ENCODE data around the gene GNG4.

GNG4 gene

GRCh38 chr1:235679005-235679404, 29.4 kb upstream of the GNG4 start:
- POLR2A ChIA-PET: no interaction called here
- TF ChIP-seq BHLHE40 (IDR thresholded peaks at IDR 0.05; ENCODE audit: borderline replicate concordance): no peak
- no peak for TF ChIP-seq HDGF (IDR thresholded peaks at IDR 0.05; ENCODE audit: borderline replicate concordance)
- no peak for TF ChIP-seq FOXA1 (IDR thresholded peaks at IDR 0.05)
- TF ChIP-seq FOXK2 (IDR thresholded peaks at IDR 0.05): no peak
- no peak for TF ChIP-seq LEF1 (IDR thresholded peaks at IDR 0.05; ENCODE audit: borderline replicate concordance)
- DNase-seq (ENCODE audit: extremely low spot score): no peak
- CTCF ChIA-PET: interaction anchor here (1.0 kb wide), 1 partner anchor 165 kb away, joined by 3 read pairs; no protein-coding TSS in a partner anchor

- TF ChIP-seq, protein P1, sequence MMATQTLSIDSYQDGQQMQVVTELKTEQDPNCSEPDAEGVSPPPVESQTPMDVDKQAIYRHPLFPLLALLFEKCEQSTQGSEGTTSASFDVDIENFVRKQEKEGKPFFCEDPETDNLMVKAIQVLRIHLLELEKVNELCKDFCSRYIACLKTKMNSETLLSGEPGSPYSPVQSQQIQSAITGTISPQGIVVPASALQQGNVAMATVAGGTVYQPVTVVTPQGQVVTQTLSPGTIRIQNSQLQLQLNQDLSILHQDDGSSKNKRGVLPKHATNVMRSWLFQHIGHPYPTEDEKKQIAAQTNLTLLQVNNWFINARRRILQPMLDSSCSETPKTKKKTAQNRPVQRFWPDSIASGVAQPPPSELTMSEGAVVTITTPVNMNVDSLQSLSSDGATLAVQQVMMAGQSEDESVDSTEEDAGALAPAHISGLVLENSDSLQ (IDR thresholded peaks at IDR 0.05): no peak
- no peak for TF ChIP-seq ELF4 (IDR thresholded peaks at IDR 0.05)
- no peak for TF ChIP-seq FOXK2 (IDR thresholded peaks at IDR 0.05)
- no peak for TF ChIP-seq FOXA1 (IDR thresholded peaks at IDR 0.05)
- TF ChIP-seq FOXM1 (IDR thresholded peaks at IDR 0.05; ENCODE audit: borderline replicate concordance): no peak
- CTCF ChIA-PET: no interaction called here
- POLR2A ChIA-PET: no interaction called here
- DNase-seq (ENCODE audit: extremely low spot score): no peak
These were observed 25.7 kb upstream of the GNG4 start for GRCh38 chr1:235675152-235675890.

DNA sequence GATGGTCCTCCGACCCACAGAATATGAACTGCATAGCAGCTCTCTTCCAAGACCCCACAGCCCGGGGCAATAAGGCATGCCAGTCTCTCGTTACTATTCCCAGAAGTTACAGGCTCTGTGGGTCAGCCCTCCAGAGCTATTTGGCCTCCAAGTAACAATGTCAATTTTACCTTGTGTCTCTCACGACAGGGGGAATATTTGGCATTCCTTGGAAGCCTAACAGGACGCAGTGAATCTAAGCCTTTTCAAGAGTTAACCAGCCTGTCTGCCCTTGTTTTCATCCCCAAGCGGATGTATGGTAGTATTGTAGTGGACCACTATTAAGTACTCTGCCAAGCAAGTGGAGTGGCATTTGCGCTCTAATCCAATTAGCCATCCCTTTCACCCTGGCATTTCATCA, 24.4 kb upstream of the GNG4 start:
- TF ChIP-seq ZNF384 (IDR thresholded peaks at IDR 0.05) (no peak), FOXK2 (IDR thresholded peaks at IDR 0.05) (no peak), SUZ12 (IDR thresholded peaks at IDR 0.05) (no peak), LEF1 (IDR thresholded peaks at IDR 0.05; ENCODE audit: borderline replicate concordance) (no peak), BHLHE40 (IDR thresholded peaks at IDR 0.05; ENCODE audit: borderline replicate concordance) (no peak), ARNT (IDR thresholded peaks at IDR 0.05) (no peak), ELF4 (IDR thresholded peaks at IDR 0.05) (no peak), FOXA1 (IDR thresholded peaks at IDR 0.05) (no peak), L3MBTL2 (conservative IDR thresholded peaks at IDR 0.05) (no peak), SP1 (IDR thresholded peaks at IDR 0.05) (no peak)
- TF ChIP-seq, protein P1 (IDR thresholded peaks at IDR 0.05): no peak
- no peak for DNase-seq (ENCODE audit: extremely low spot score)
- CTCF ChIA-PET: no interaction called here
- POLR2A ChIA-PET: no interaction called here

DNA sequence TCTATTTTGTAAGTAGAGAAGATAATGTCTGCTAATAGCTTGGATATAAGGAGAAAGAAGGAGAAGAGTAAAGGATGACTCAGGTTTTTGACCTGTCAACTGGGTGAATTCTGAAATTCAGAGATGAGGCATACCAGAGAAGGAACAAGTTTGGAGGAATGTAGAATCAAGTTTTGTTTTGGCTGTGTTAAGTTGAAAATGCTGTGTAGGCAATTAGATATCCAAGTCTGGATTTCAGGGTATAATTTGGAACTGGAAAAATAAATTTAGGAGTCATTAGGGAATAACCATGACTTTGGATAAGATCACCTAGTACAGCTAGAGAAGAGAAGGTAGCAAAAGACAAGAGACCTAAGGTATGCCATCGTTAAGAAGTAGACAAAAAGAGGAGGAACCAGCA, 22.4 kb upstream of the GNG4 start:
- no peak for DNase-seq (ENCODE audit: extremely low spot score)
- ChIA-PET POLR2A (no interaction called here), CTCF (no interaction called here)
- TF ChIP-seq ARNT (IDR thresholded peaks at IDR 0.05) (no peak), FOXK2 (IDR thresholded peaks at IDR 0.05) (no peak), LEF1 (IDR thresholded peaks at IDR 0.05; ENCODE audit: borderline replicate concordance) (no peak), SP1 (IDR thresholded peaks at IDR 0.05) (no peak), FOXM1 (IDR thresholded peaks at IDR 0.05; ENCODE audit: borderline replicate concordance) (no peak), ZNF384 (IDR thresholded peaks at IDR 0.05) (no peak), ELF4 (IDR thresholded peaks at IDR 0.05) (no peak), NFRKB (IDR thresholded peaks at IDR 0.05) (no peak), BHLHE40 (IDR thresholded peaks at IDR 0.05; ENCODE audit: borderline replicate concordance) (no peak), L3MBTL2 (conservative IDR thresholded peaks at IDR 0.05) (no peak), TARDBP (IDR thresholded peaks at IDR 0.05) (no peak)
- TF ChIP-seq, protein P1 (IDR thresholded peaks at IDR 0.05): no peak

- TF ChIP-seq ELF4 (IDR thresholded peaks at IDR 0.05) (no peak), FOXM1 (IDR thresholded peaks at IDR 0.05; ENCODE audit: borderline replicate concordance) (no peak), LEF1 (IDR thresholded peaks at IDR 0.05; ENCODE audit: borderline replicate concordance) (no peak), CTBP1 (IDR thresholded peaks at IDR 0.05; ENCODE audit: borderline replicate concordance) (no peak), SP1 (IDR thresholded peaks at IDR 0.05) (no peak), L3MBTL2 (conservative IDR thresholded peaks at IDR 0.05) (no peak), ARNT (IDR thresholded peaks at IDR 0.05) (no peak), ZNF384 (IDR thresholded peaks at IDR 0.05) (no peak), TARDBP (IDR thresholded peaks at IDR 0.05) (no peak)
- ChIA-PET POLR2A (no interaction called here), CTCF (interaction anchor here (0.7 kb wide), 1 partner anchor 16 kb away, joined by 3 read pairs; no protein-coding TSS in a partner anchor)
- DNase-seq (ENCODE audit: extremely low spot score): no peak
These were observed 20.7 kb upstream of the GNG4 start for GRCh38 chr1:235670157-235670776.

DNA sequence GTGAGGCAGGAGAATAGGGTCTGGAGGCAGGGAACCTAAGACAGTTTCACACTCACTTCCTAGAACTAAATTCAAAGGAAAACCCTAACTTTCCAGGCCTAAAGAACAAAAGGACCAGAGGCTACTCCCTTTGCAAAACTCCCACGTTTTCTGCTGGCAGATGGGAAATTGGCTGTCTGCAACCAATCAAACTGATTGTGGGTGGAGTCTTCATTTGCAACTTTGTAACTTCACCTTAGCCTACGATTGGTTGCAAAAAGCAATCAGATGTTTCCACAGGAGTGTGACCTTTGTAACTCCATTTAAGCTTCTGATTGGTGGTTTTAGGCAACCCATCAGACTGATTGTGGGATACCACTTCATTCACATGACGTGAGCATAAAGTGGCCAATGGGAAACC, 19.7 kb upstream of the GNG4 start:
- TF ChIP-seq FOXK2 (IDR thresholded peaks at IDR 0.05) (no peak), BHLHE40 (IDR thresholded peaks at IDR 0.05; ENCODE audit: borderline replicate concordance) (no peak), CTBP1 (IDR thresholded peaks at IDR 0.05; ENCODE audit: borderline replicate concordance) (no peak), ARNT (IDR thresholded peaks at IDR 0.05) (no peak), SUZ12 (IDR thresholded peaks at IDR 0.05) (no peak), ELF4 (IDR thresholded peaks at IDR 0.05) (no peak), SP1 (IDR thresholded peaks at IDR 0.05) (no peak), FOXA1 (IDR thresholded peaks at IDR 0.05) (no peak), TARDBP (IDR thresholded peaks at IDR 0.05) (no peak), FOXM1 (IDR thresholded peaks at IDR 0.05; ENCODE audit: borderline replicate concordance) (no peak), LEF1 (IDR thresholded peaks at IDR 0.05; ENCODE audit: borderline replicate concordance) (no peak), NFRKB (IDR thresholded peaks at IDR 0.05) (no peak), HDGF (IDR thresholded peaks at IDR 0.05; ENCODE audit: borderline replicate concordance) (no peak), ZNF384 (IDR thresholded peaks at IDR 0.05) (no peak), L3MBTL2 (conservative IDR thresholded peaks at IDR 0.05) (no peak)
- TF ChIP-seq, protein P1 (IDR thresholded peaks at IDR 0.05): no peak
- ChIA-PET CTCF (interaction anchor here (0.5 to 0.7 kb wide), 2 partner anchors 15 to 159 kb away, joined by 3 to 7 read pairs; no protein-coding TSS in a partner anchor), POLR2A (no interaction called here)
- DNase-seq (ENCODE audit: extremely low spot score): no peak
